HEK293 (cell line): Measurements from ENCODE around the gene SLC6A15.

Source experiments
- CTCF ChIA-PET: fragments of 350-600 bp; formaldehyde crosslinking; extraction: SDS; loops from one replicate; lab custom pipeline; 2021; ENCODE audit warnings: antibody characterized with exemption; lab: Yijun Ruan, JAX
- POLR2A ChIA-PET: fragments of 300-600 bp; formaldehyde crosslinking; extraction: SDS; loops from one replicate; lab custom pipeline; 2020; ENCODE audit warnings: antibody characterized with exemption, inconsistent platforms; lab: Yijun Ruan, JAX
- H3K27ac ChIP-seq: fragments of 200-500 bp; sonication (Bioruptor generic); 2 replicates; pipeline ENCODE4 v1.5.1; 2014; ENCODE audit warnings: low read depth, low read length, control low read depth, inconsistent platforms; ENCODE audit errors: extremely low read depth
- H3K36me3 ChIP-seq, 2 experiments: fragments of 200-500 bp in 1 of 2; sonication (Bioruptor generic) in 1 of 2; 1 replicate in 1 of 2; 2 replicates in 1 of 2; pipeline ENCODE4 v1.5.1; 2014 to 2017; ENCODE audit warnings: inconsistent platforms in 2 of 2, low read length in 2 of 2; ENCODE audit not compliant: control insufficient read depth in 2 of 2, insufficient read depth in 1 of 2
- H3K4me1 ChIP-seq: fragments of 200-500 bp; sonication (Bioruptor generic); 2 replicates; pipeline ENCODE4 v1.5.1; 2014; ENCODE audit warnings: mild to moderate bottlenecking, low read length, inconsistent platforms; ENCODE audit not compliant: control insufficient read depth, insufficient read depth
- H3K4me3 ChIP-seq: 2 replicates; pipeline ENCODE4 v1.5.1; 2011; ENCODE audit warnings: low read depth, mild to moderate bottlenecking, control low read depth, low read length, moderate library complexity
- H3K9me3 ChIP-seq: fragments of 200-500 bp; sonication (Bioruptor generic); 2 replicates; pipeline ENCODE4 v1.5.1; 2014; ENCODE audit warnings: low read depth, low read length, inconsistent platforms; ENCODE audit not compliant: control insufficient read depth, insufficient read depth
- BCL11B ChIP-seq: fragments of 450-650 bp; formaldehyde crosslinking; IDR thresholded peaks from 2 replicates; pipeline ENCODE4 v1.5.1; 2016; ENCODE audit warnings: low read depth, missing biosample characterization, missing genetic modification characterization
- GLIS2 ChIP-seq: fragments of 450-650 bp; formaldehyde crosslinking; IDR thresholded peaks from 2 replicates; pipeline ENCODE4 v1.5.1; 2016; ENCODE audit warnings: missing biosample characterization, missing genetic modification characterization
- HOXA7 ChIP-seq: sonication (generic); formaldehyde crosslinking; IDR thresholded peaks from 2 replicates; pipeline ENCODE4 v1.8.1; 2022; ENCODE audit warnings: missing genetic modification reagents, borderline replicate concordance
- OVOL3 ChIP-seq: fragments of 450-650 bp; formaldehyde crosslinking; IDR thresholded peaks from 2 replicates; pipeline ENCODE4 v1.5.1; 2016; ENCODE audit warnings: missing biosample characterization, missing genetic modification characterization
- REST ChIP-seq: fragments of 450-650 bp; formaldehyde crosslinking; IDR thresholded peaks from 2 replicates; pipeline ENCODE4 v1.5.1; 2016; ENCODE audit warnings: missing biosample characterization, missing genetic modification characterization
- SALL2 ChIP-seq: fragments of 450-650 bp; formaldehyde crosslinking; IDR thresholded peaks from 2 replicates; pipeline ENCODE4 v1.5.0; 2017; ENCODE audit warnings: missing biosample characterization, mild to moderate bottlenecking, missing genetic modification characterization, borderline replicate concordance
- SCRT1 ChIP-seq: fragments of 450-650 bp; formaldehyde crosslinking; IDR thresholded peaks from 2 replicates; pipeline ENCODE4 v1.5.1; 2016; ENCODE audit warnings: missing biosample characterization, missing genetic modification characterization, borderline replicate concordance
- ZEB2 ChIP-seq: fragments of 450-650 bp; formaldehyde crosslinking; IDR thresholded peaks from 2 replicates; pipeline ENCODE4 v1.5.1; 2016; ENCODE audit warnings: missing biosample characterization, missing genetic modification characterization
- ZFP41 ChIP-seq: fragments of 450-650 bp; formaldehyde crosslinking; IDR thresholded peaks from 2 replicates; pipeline ENCODE4 v1.5.1; 2016; ENCODE audit warnings: missing biosample characterization, missing genetic modification characterization, borderline replicate concordance
- ZNF138 ChIP-seq: fragments of 450-650 bp; formaldehyde crosslinking; IDR thresholded peaks from 2 replicates; pipeline ENCODE4 v1.5.1; 2016; ENCODE audit warnings: missing biosample characterization, missing genetic modification characterization, borderline replicate concordance
- ZNF2 ChIP-seq: fragments of 450-650 bp; formaldehyde crosslinking; IDR thresholded peaks from 2 replicates; pipeline ENCODE4 v1.5.1; 2016; ENCODE audit warnings: missing biosample characterization, missing genetic modification characterization
- ZNF211 ChIP-seq: fragments of 450-650 bp; formaldehyde crosslinking; IDR thresholded peaks from 2 replicates; pipeline ENCODE4 v1.5.1; 2016; ENCODE audit warnings: low read depth, missing biosample characterization, missing genetic modification characterization
- ZNF221 ChIP-seq: fragments of 450-650 bp; formaldehyde crosslinking; IDR thresholded peaks from 2 replicates; pipeline ENCODE4 v1.5.1; 2017; ENCODE audit warnings: missing biosample characterization, missing genetic modification characterization, borderline replicate concordance
- ZNF23 ChIP-seq: fragments of 450-650 bp; formaldehyde crosslinking; IDR thresholded peaks from 2 replicates; pipeline ENCODE4 v1.5.1; 2016; ENCODE audit warnings: missing biosample characterization, missing genetic modification characterization, borderline replicate concordance
- ZNF335 ChIP-seq: fragments of 450-650 bp; formaldehyde crosslinking; conservative IDR thresholded peaks from 2 replicates; pipeline ENCODE4 v1.5.1; 2016; ENCODE audit warnings: missing biosample characterization, missing genetic modification characterization
- ZNF350 ChIP-seq: fragments of 450-650 bp; formaldehyde crosslinking; IDR thresholded peaks from 2 replicates; pipeline ENCODE4 v1.5.0; 2017; ENCODE audit warnings: missing biosample characterization, mild to moderate bottlenecking, missing genetic modification characterization
- ZNF391 ChIP-seq: fragments of 450-650 bp; formaldehyde crosslinking; IDR thresholded peaks from 2 replicates; pipeline ENCODE4 v1.5.1; 2016; ENCODE audit warnings: low read depth, missing biosample characterization, missing genetic modification characterization, borderline replicate concordance
- ZNF416 ChIP-seq: fragments of 450-650 bp; formaldehyde crosslinking; IDR thresholded peaks from 2 replicates; pipeline ENCODE4 v1.5.1; 2016; ENCODE audit warnings: missing biosample characterization, missing genetic modification characterization
- ZNF48 ChIP-seq: fragments of 450-650 bp; formaldehyde crosslinking; IDR thresholded peaks from 2 replicates; pipeline ENCODE4 v1.5.1; 2016; ENCODE audit warnings: missing biosample characterization, missing genetic modification characterization
- ZNF518A ChIP-seq: fragments of 450-650 bp; formaldehyde crosslinking; conservative IDR thresholded peaks from 2 replicates; pipeline ENCODE4 v1.5.1; 2016; ENCODE audit warnings: low read depth, missing biosample characterization, missing genetic modification characterization
- ZNF585B ChIP-seq: fragments of 450-650 bp; formaldehyde crosslinking; IDR thresholded peaks from 2 replicates; pipeline ENCODE4 v1.5.1; 2016; ENCODE audit warnings: missing biosample characterization, missing genetic modification characterization
- ZNF596 ChIP-seq: fragments of 450-650 bp; IDR thresholded peaks from 2 replicates; pipeline ENCODE4 v1.5.0; 2018; ENCODE audit warnings: missing biosample characterization, mild to moderate bottlenecking, missing genetic modification characterization, moderate library complexity
- ZNF677 ChIP-seq: fragments of 450-650 bp; IDR thresholded peaks from 2 replicates; pipeline ENCODE4 v1.5.0; 2018; ENCODE audit warnings: missing biosample characterization, mild to moderate bottlenecking, missing genetic modification characterization, moderate library complexity
- ZNF701 ChIP-seq: fragments of 450-650 bp; formaldehyde crosslinking; IDR thresholded peaks from 2 replicates; pipeline ENCODE4 v1.5.1; 2016; ENCODE audit warnings: missing biosample characterization, missing genetic modification characterization
- ZNF76 ChIP-seq: fragments of 450-650 bp; formaldehyde crosslinking; IDR thresholded peaks from 2 replicates; pipeline ENCODE4; 2016; ENCODE audit warnings: low read depth, missing biosample characterization, missing genetic modification characterization, borderline replicate concordance
- ZSCAN16 ChIP-seq: fragments of 450-650 bp; formaldehyde crosslinking; IDR thresholded peaks from 2 replicates; pipeline ENCODE4 v1.5.1; 2016; ENCODE audit warnings: missing biosample characterization, missing genetic modification characterization

SLC6A15 gene

DNA sequence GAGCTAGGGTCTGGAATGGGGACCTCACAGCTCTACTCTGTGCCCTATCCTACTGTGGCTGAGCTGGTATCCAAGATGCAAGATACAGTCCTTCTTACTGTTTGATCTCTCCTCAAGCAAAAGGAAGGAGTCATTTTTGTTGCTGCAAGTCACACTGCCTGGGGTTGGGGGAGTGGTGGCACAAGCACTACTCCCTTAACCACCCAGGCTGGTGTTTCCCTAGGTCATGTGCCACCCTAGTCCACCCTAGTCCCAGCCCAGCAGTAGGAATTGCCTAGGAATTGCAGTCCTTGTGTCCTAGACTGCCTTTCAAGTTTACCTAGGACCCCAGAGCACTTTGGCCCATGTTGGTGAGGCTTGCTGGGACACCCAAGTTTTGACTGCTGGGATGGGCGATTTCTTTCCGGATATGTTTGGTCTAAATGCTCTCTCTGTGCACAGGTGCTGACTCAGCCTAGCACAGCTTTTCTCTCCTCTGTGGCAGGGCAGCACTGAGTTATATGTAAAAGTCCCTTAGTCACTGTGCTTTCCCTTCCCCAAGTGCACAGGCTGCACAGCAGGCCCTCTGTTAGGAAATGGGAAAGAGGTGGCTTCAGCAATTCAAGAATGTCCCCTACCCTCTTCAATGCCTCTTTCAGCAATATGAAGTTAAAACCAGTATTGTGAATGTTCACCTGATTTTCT lies 54.9 kb downstream of the SLC6A15 start:
- Histone ChIP-seq H3K27ac (no peak overlapping the region), H3K4me1 (no peaks in the 10 kb centered on the region), H3K36me3 (no peaks in the 10 kb centered on the region; a peak in 1 of 3 replicates), H3K4me3 (no peak overlapping the region), H3K9me3 (no peaks in the 10 kb centered on the region)
- POLR2A ChIA-PET = no interaction called here
- CTCF ChIA-PET = no interaction called here
- TF ChIP-seq ZNF391 (tag by site-specific recombination) = no peak
- TF ChIP-seq ZNF48 (tag by site-specific recombination) = no peak
- TF ChIP-seq ZNF211 (tag by site-specific recombination) = no peak
- no peak for TF ChIP-seq ZNF701 (tag by site-specific recombination)
- TF ChIP-seq HOXA7 (CRISPR knock-in tag) = no peak
- TF ChIP-seq BCL11B (tag by site-specific recombination) = no peak
- TF ChIP-seq ZNF221 = no peak
- no peak for TF ChIP-seq ZNF350 (tag by site-specific recombination)
- no peak for TF ChIP-seq ZEB2 (tag by site-specific recombination)
- no peak for TF ChIP-seq GLIS2 (tag by site-specific recombination)
- TF ChIP-seq ZNF596 (tag by site-specific recombination) = no peak
- no peak for TF ChIP-seq ZSCAN16 (tag by site-specific recombination)
- TF ChIP-seq ZNF76 (tag by site-specific recombination) = no peak
- TF ChIP-seq ZNF335 = no peak
- TF ChIP-seq ZNF518A = no peak

- no peak overlapping the region for H3K27ac ChIP-seq
- no peak overlapping the region for H3K4me3 ChIP-seq
- ChIA-PET CTCF (interaction anchor here (0.6 kb wide), 1 partner anchor 1400 kb away, joined by 6 read pairs; no protein-coding TSS in a partner anchor), POLR2A (no interaction called here)
- H3K36me3 ChIP-seq = no peaks in the 10 kb centered on the region
- H3K9me3 ChIP-seq = no peaks in the 10 kb centered on the region
- H3K4me1 ChIP-seq = no peaks in the 10 kb centered on the region
- TF ChIP-seq ZNF138 (tag by site-specific recombination) = no peak
- TF ChIP-seq SCRT1 = no peak
- TF ChIP-seq SALL2 (tag by site-specific recombination) = no peak
- no peak for TF ChIP-seq ZFP41 (tag by site-specific recombination)
- no peak for TF ChIP-seq ZNF585B (tag by site-specific recombination)
- no peak for TF ChIP-seq ZNF23
- TF ChIP-seq ZNF677 (tag by site-specific recombination) = no peak
- no peak for TF ChIP-seq OVOL3
- TF ChIP-seq ZNF2 = no peak
- no peak for TF ChIP-seq ZNF416 (tag by site-specific recombination)
- no peak for TF ChIP-seq REST (tag by site-specific recombination)
Measured at GRCh38 chr12:84856156-84856900, 56.3 kb downstream of the SLC6A15 start.
